HepG2 (cell line): ENCODE data around the gene PALM. TPM values are rescaled to one million over a fixed set of nuclear protein-coding genes. Genes with fewer than 3 reads are reported as not detected.

Experiments
- BORCS8-MEF2B ChIP-seq: sonication (generic); formaldehyde crosslinking; IDR thresholded peaks from 2 replicates; pipeline ENCODE4 v1.8.0; 2022; ENCODE audit warnings: mild to moderate bottlenecking, missing genetic modification reagents
- EP300 ChIP-seq, 3 experiments: sonication (generic) in 1 of 3; formaldehyde crosslinking in 1 of 3; IDR thresholded peaks; 2 replicates each; pipeline versions ENCODE4 v1.5.1 to v1.6.1; 2011 to 2020; ENCODE audit warnings: low read depth in 2 of 3, low read length in 2 of 3, borderline replicate concordance in 1 of 3, improper control_type of control experiment in 1 of 3, mild to moderate bottlenecking in 1 of 3, missing genetic modification reagents in 1 of 3, moderate library complexity in 1 of 3
- FOXM1 ChIP-seq: sonication (generic); formaldehyde crosslinking; IDR thresholded peaks from 2 replicates; pipeline ENCODE4 v1.5.0; 2020; ENCODE audit warnings: missing genetic modification reagents
- GTF2F1 ChIP-seq: fragments of 150-350 bp; IDR thresholded peaks from 2 replicates; pipeline ENCODE4 v1.6.1; 2014; ENCODE audit warnings: low read length
- HES4 ChIP-seq: sonication (generic); formaldehyde crosslinking; IDR thresholded peaks from 2 replicates; pipeline ENCODE4 v1.9.0; 2021; ENCODE audit warnings: mild to moderate bottlenecking, missing genetic modification reagents, borderline replicate concordance
- HHEX ChIP-seq: IDR thresholded peaks from 2 replicates; pipeline ENCODE4 v1.6.1; 2016; ENCODE audit warnings: control low read depth
- HNRNPL ChIP-seq: fragments of 200-400 bp; formaldehyde crosslinking; IDR thresholded peaks from 2 replicates; pipeline ENCODE4 v1.6.1; 2017; ENCODE audit warnings: mild to moderate bottlenecking, low read depth, low read length
- KDM5B ChIP-seq: sonication (generic); formaldehyde crosslinking; IDR thresholded peaks from 2 replicates; pipeline ENCODE4 v1.4.0; 2020; ENCODE audit warnings: missing genetic modification reagents, mild to moderate bottlenecking, borderline replicate concordance
- MXD1 ChIP-seq: sonication (generic); formaldehyde crosslinking; IDR thresholded peaks from 2 replicates; pipeline ENCODE4 v1.4.0; 2020; ENCODE audit warnings: mild to moderate bottlenecking, missing genetic modification reagents
- NFYB ChIP-seq: sonication (generic); formaldehyde crosslinking; IDR thresholded peaks from 2 replicates; pipeline ENCODE4 v1.4.0; 2020; ENCODE audit warnings: missing genetic modification reagents
- NR2C2 ChIP-seq: sonication (generic); formaldehyde crosslinking; IDR thresholded peaks from 2 replicates; pipeline ENCODE4 v1.4.0; 2020; ENCODE audit warnings: missing genetic modification reagents, mild to moderate bottlenecking, moderate library complexity, borderline replicate concordance
- PCBP2 ChIP-seq: fragments of 200-400 bp; formaldehyde crosslinking; optimal IDR thresholded peaks from 2 replicates; pipeline ENCODE3; 2018; ENCODE audit warnings: low read length, low read depth; ENCODE audit not compliant: poor library complexity, severe bottlenecking
- PTBP1 ChIP-seq: fragments of 200-400 bp; formaldehyde crosslinking; IDR thresholded peaks from 2 replicates; pipeline ENCODE4 v1.6.1; 2018; ENCODE audit warnings: low read length, low read depth; ENCODE audit not compliant: poor library complexity, severe bottlenecking
- SALL1 ChIP-seq: sonication (generic); formaldehyde crosslinking; IDR thresholded peaks from 2 replicates; pipeline ENCODE4 v1.8.0; 2022; ENCODE audit warnings: mild to moderate bottlenecking, missing genetic modification reagents
- SUZ12 ChIP-seq: fragments of 150-350 bp; IDR thresholded peaks from 2 replicates; pipeline ENCODE4 v1.6.1; 2014; ENCODE audit warnings: low read depth, low read length
- UBTF ChIP-seq: sonication (generic); formaldehyde crosslinking; IDR thresholded peaks from 2 replicates; pipeline ENCODE4 v1.4.0; 2020; ENCODE audit warnings: mild to moderate bottlenecking, missing genetic modification reagents
- ZBTB7B ChIP-seq: sonication (generic); formaldehyde crosslinking; IDR thresholded peaks from 2 replicates; pipeline ENCODE4 v1.4.0; 2020; ENCODE audit warnings: missing genetic modification reagents
- ZFP62 ChIP-seq: sonication (generic); formaldehyde crosslinking; IDR thresholded peaks from 2 replicates; pipeline ENCODE4 v1.4.0; 2020; ENCODE audit warnings: missing genetic modification reagents
- ZFP90 ChIP-seq: sonication (generic); formaldehyde crosslinking; IDR thresholded peaks from 2 replicates; pipeline ENCODE4 v1.8.0; 2022; ENCODE audit warnings: missing genetic modification reagents, mild to moderate bottlenecking, inconsistent platforms, borderline replicate concordance
- ZMAT5 ChIP-seq: sonication (generic); formaldehyde crosslinking; IDR thresholded peaks from 2 replicates; pipeline ENCODE4 v1.5.0; 2020; ENCODE audit warnings: mild to moderate bottlenecking, low read depth, missing genetic modification reagents, borderline replicate concordance
- ZNF232 ChIP-seq: sonication (generic); formaldehyde crosslinking; IDR thresholded peaks from 2 replicates; pipeline ENCODE4 v1.4.0; 2020; ENCODE audit warnings: missing genetic modification reagents, borderline replicate concordance
- ZNF282 ChIP-seq: fragments of 450-650 bp; IDR thresholded peaks from 2 replicates; pipeline ENCODE4 v1.6.1; 2018; ENCODE audit not compliant: partially characterized antibody
- ZNF430 ChIP-seq: sonication (generic); formaldehyde crosslinking; IDR thresholded peaks from 2 replicates; pipeline ENCODE4 v1.9.0; 2021; ENCODE audit warnings: mild to moderate bottlenecking, missing genetic modification reagents
- ZNF513 ChIP-seq: sonication (generic); formaldehyde crosslinking; conservative IDR thresholded peaks from 2 replicates; pipeline ENCODE4 v1.5.0; 2020; ENCODE audit warnings: missing genetic modification reagents
- ZNF547 ChIP-seq: sonication (generic); formaldehyde crosslinking; IDR thresholded peaks from 2 replicates; pipeline ENCODE4 v1.5.1; 2020; ENCODE audit warnings: mild to moderate bottlenecking, missing genetic modification reagents
- ZNF563 ChIP-seq: sonication (generic); formaldehyde crosslinking; IDR thresholded peaks from 2 replicates; pipeline ENCODE4 v1.8.0; 2022; ENCODE audit warnings: mild to moderate bottlenecking, moderate library complexity, missing genetic modification reagents
- ZSCAN12 ChIP-seq: sonication (generic); formaldehyde crosslinking; IDR thresholded peaks from 2 replicates; pipeline ENCODE4 v1.9.0; 2021; ENCODE audit warnings: mild to moderate bottlenecking, missing genetic modification reagents
- polyA plus RNA-seq, 8 experiments: library from polyadenylated mRNA; depleted of rRNA in 3 of 8; stranded (reverse) in 7 of 8; unstranded in 1 of 8; fragments of >200 nt; fragmentation: Illumina TruSeq in 4 of 8; extraction: Trizol in 4 of 8; gene quantifications; 2 replicates each; pipeline versions ENCODE4 v1.2.1 to v1.2.3, GENCODE V29; 2011 to 2016; ENCODE audit warnings: low read depth in 4 of 8, missing spikeins in 1 of 8, mixed read lengths in 1 of 8; ENCODE audit not compliant: insufficient read depth in 1 of 8
- total RNA-seq, 5 experiments: library from RNA; depleted of rRNA; stranded (reverse); fragments of >200 nt; fragmentation: Illumina TruSeq; extraction: Trizol; gene quantifications; 2 replicates each; pipeline ENCODE4 v1.2.3, GENCODE V29; 2016; ENCODE audit warnings: low read depth in 1 of 5

The PALM gene
- total and polyA plus RNA-seq, 2 of the 13 experiments (the other 11 are each of a cell fraction or from before 2014, with no cell fraction given) = 4.0 to 9.7 TPM

GRCh38 chr19:661427-662196, 47.1 kb upstream of the PALM start (continued):
- TF ChIP-seq ZNF513 (CRISPR knock-in tag) = no peak
- TF ChIP-seq ZMAT5 (CRISPR knock-in tag) = no peak
- no peak for TF ChIP-seq UBTF (CRISPR knock-in tag)
- TF ChIP-seq ZNF563 (CRISPR knock-in tag) = no peak
- no peak for TF ChIP-seq PCBP2
- no peak for TF ChIP-seq GTF2F1
- no peak for TF ChIP-seq ZFP62 (CRISPR knock-in tag)
- peak; percentile 55 for TF ChIP-seq MXD1 (CRISPR knock-in tag)
- no peak for TF ChIP-seq HHEX (CRISPR knock-in tag)
- TF ChIP-seq BORCS8-MEF2B (CRISPR knock-in tag) = 0 out of 2 replicates have a peak, but pooled peaks have one; percentile 16
- TF ChIP-seq EP300 (IDR thresholded peaks at IDR 0.05; ENCODE audit: low read depth in 2 of 2, low read length in 2 of 2) = no peak
- TF ChIP-seq EP300 (CRISPR knock-in tag; IDR thresholded peaks at IDR 0.05; ENCODE audit: borderline replicate concordance) = no peak
- TF ChIP-seq ZSCAN12 (CRISPR knock-in tag) = no peak
- no peak for TF ChIP-seq NFYB (CRISPR knock-in tag)
- TF ChIP-seq ZBTB7B (CRISPR knock-in tag) = no peak
- no peak for TF ChIP-seq ZNF282
- no peak for TF ChIP-seq ZNF232 (CRISPR knock-in tag)
- no peak for TF ChIP-seq ZNF430 (CRISPR knock-in tag)
- TF ChIP-seq PTBP1 = no peak
- no peak for TF ChIP-seq NR2C2 (CRISPR knock-in tag)
- TF ChIP-seq KDM5B (CRISPR knock-in tag) = no peak
- no peak for TF ChIP-seq SUZ12
- no peak for TF ChIP-seq SALL1 (CRISPR knock-in tag)
- no peak for TF ChIP-seq ZFP90 (CRISPR knock-in tag)
- TF ChIP-seq ZNF547 (CRISPR knock-in tag) = no peak
- 0 out of 2 replicates have a peak, but pooled peaks have one; percentile 9 for TF ChIP-seq HES4
- no peak for TF ChIP-seq FOXM1
- 0 out of 2 replicates have a peak, but pooled peaks have one; percentile 7 for TF ChIP-seq HNRNPL
